ENCODE measurements around the gene TNIP1. TPM values are rescaled to one million over a fixed set of nuclear protein-coding genes. Genes with fewer than 3 reads are reported as not detected.

TNIP1 gene
- total and polyA plus RNA-seq, 5 donors from 2014 or later, result 46.9 to 259 (median 61.4) TPM

GRCh38 chr5:151068433-151069197 lies 12.2 kb downstream of the TNIP1 start:
- no peaks in the 10 kb centered on the region for H3K9me3 Mint-ChIP-seq
- DNase-seq, result peak in 1 of 3 donors; percentile 55
- Histone ChIP-seq H3K4me3 (ENCODE audit: low read depth, low read length) (peak overlapping the region; percentile 32), H3K27me3 (ENCODE audit: control insufficient read depth, insufficient read depth, low read length) (no peaks in the 10 kb centered on the region), H3K27ac (ENCODE audit: insufficient read depth, low read length, poor library complexity, severe bottlenecking) (peak overlapping the region; percentile 52), H3K36me3 (ENCODE audit: control insufficient read depth, insufficient read depth, low read length) (peaks cover 52% of the 10 kb centered on the region), H3K9me3 (ENCODE audit: control insufficient read depth in 2 of 2, low read length in 2 of 2) (no peaks in the 10 kb centered on the region), H3K4me1 (ENCODE audit: control insufficient read depth, insufficient read depth, low read length, poor library complexity, severe bottlenecking) (peaks cover 80% of the 10 kb centered on the region)
- H3K4me3 Mint-ChIP-seq, result peak overlapping the region; percentile 29 to 81 (median 71)
- H3K36me3 Mint-ChIP-seq, result peaks cover 29% of the 10 kb centered on the region
- peak overlapping the region; percentile 76 to 91 (median 83) for H3K27ac Mint-ChIP-seq
- ATAC-seq (ENCODE audit: low read depth in 2 of 2), result peak; percentile 48 to 66
- H3K4me1 Mint-ChIP-seq, result peaks cover 18 to 91% (median 63%) of the 10 kb centered on the region in 4 donors
- no peaks in the 10 kb centered on the region for H3K27me3 Mint-ChIP-seq

- peaks cover 55% of the 10 kb centered on the region for H3K36me3 ChIP-seq (ENCODE audit: control insufficient read depth, insufficient read depth, low read length)
- Mint-ChIP-seq H3K9me3 (no peaks in the 10 kb centered on the region), H3K4me3 (peak overlapping the region; percentile 29 to 81 (median 71)), H3K4me1 (peaks cover 13 to 88% (median 62%) of the 10 kb centered on the region in 4 donors), H3K27ac (peak overlapping the region; percentile 14 to 91 (median 83)), H3K36me3 (peaks cover 28% of the 10 kb centered on the region), H3K27me3 (no peaks in the 10 kb centered on the region)
- no peak for DNase-seq
- peak overlapping the region; percentile 52 for H3K27ac ChIP-seq (ENCODE audit: insufficient read depth, low read length, poor library complexity, severe bottlenecking)
- no peaks in the 10 kb centered on the region for H3K9me3 ChIP-seq (ENCODE audit: control insufficient read depth in 2 of 2, low read length in 2 of 2)
- peak overlapping the region; percentile 32 for H3K4me3 ChIP-seq (ENCODE audit: low read depth, low read length)
- H3K4me1 ChIP-seq (ENCODE audit: control insufficient read depth, insufficient read depth, low read length, poor library complexity, severe bottlenecking), result peaks cover 79% of the 10 kb centered on the region
- ATAC-seq (ENCODE audit: low read depth in 2 of 2), result no peak
- no peaks in the 10 kb centered on the region for H3K27me3 ChIP-seq (ENCODE audit: control insufficient read depth, insufficient read depth, low read length)
Observed at GRCh38 chr5:151067632-151068432, 13.0 kb downstream of the TNIP1 start.

GRCh38 chr5:151066920-151067319 lies 13.9 kb downstream of the TNIP1 start:
- no peaks in the 10 kb centered on the region for H3K9me3 Mint-ChIP-seq
- H3K9me3 ChIP-seq (ENCODE audit: control insufficient read depth in 2 of 2, low read length in 2 of 2), result no peaks in the 10 kb centered on the region
- H3K4me1 ChIP-seq (ENCODE audit: control insufficient read depth, insufficient read depth, low read length, poor library complexity, severe bottlenecking), result peaks cover 70% of the 10 kb centered on the region
- DNase-seq, result no peak
- H3K27ac ChIP-seq (ENCODE audit: insufficient read depth, low read length, poor library complexity, severe bottlenecking), result peak overlapping the region; percentile 52
- H3K27me3 Mint-ChIP-seq, result no peaks in the 10 kb centered on the region
- H3K4me3 Mint-ChIP-seq, result peak overlapping the region in 3 of 4 donors; percentile 23 to 79 (median 77)
- H3K4me1 Mint-ChIP-seq, result peaks cover 13 to 81% (median 54%) of the 10 kb centered on the region in 4 donors
- H3K36me3 ChIP-seq (ENCODE audit: control insufficient read depth, insufficient read depth, low read length), result peaks cover 64% of the 10 kb centered on the region
- H3K27ac Mint-ChIP-seq, result peak overlapping the region; percentile 83 to 91 (median 89)
- H3K27me3 ChIP-seq (ENCODE audit: control insufficient read depth, insufficient read depth, low read length), result no peaks in the 10 kb centered on the region
- H3K36me3 Mint-ChIP-seq, result peaks cover 20% of the 10 kb centered on the region
- ATAC-seq (ENCODE audit: low read depth in 2 of 2), result no peak
- no peak overlapping the region for H3K4me3 ChIP-seq (ENCODE audit: low read depth, low read length)

- Histone ChIP-seq H3K36me3 (ENCODE audit: control insufficient read depth, insufficient read depth, low read length) (peaks cover 72% of the 10 kb centered on the region), H3K27ac (ENCODE audit: insufficient read depth, low read length, poor library complexity, severe bottlenecking) (peak overlapping the region; percentile 48), H3K9me3 (ENCODE audit: control insufficient read depth in 2 of 2, low read length in 2 of 2) (no peaks in the 10 kb centered on the region), H3K4me3 (ENCODE audit: low read depth, low read length) (no peak overlapping the region), H3K4me1 (ENCODE audit: control insufficient read depth, insufficient read depth, low read length, poor library complexity, severe bottlenecking) (peaks cover 66% of the 10 kb centered on the region), H3K27me3 (ENCODE audit: control insufficient read depth, insufficient read depth, low read length) (no peaks in the 10 kb centered on the region)
- Mint-ChIP-seq H3K4me3 (peak overlapping the region in 1 of 4 donors; percentile 79), H3K27me3 (no peaks in the 10 kb centered on the region), H3K27ac (peak overlapping the region in 2 of 3 donors; percentile 79 to 91), H3K36me3 (peaks cover 25% of the 10 kb centered on the region), H3K4me1 (peaks cover 11 to 81% (median 51%) of the 10 kb centered on the region in 4 donors), H3K9me3 (no peaks in the 10 kb centered on the region)
- DNase-seq (no peak), ATAC-seq (ENCODE audit: low read depth in 2 of 2) (no peak)
Observed at GRCh38 chr5:151065609-151066008, 15.2 kb downstream of the TNIP1 start.

- no peaks in the 10 kb centered on the region for H3K27me3 ChIP-seq (ENCODE audit: control insufficient read depth, insufficient read depth, low read length)
- peaks cover 74% of the 10 kb centered on the region for H3K36me3 ChIP-seq (ENCODE audit: control insufficient read depth, insufficient read depth, low read length)
- Mint-ChIP-seq H3K27me3 (no peaks in the 10 kb centered on the region), H3K9me3 (no peaks in the 10 kb centered on the region), H3K36me3 (peaks cover 22% of the 10 kb centered on the region), H3K4me3 (peak overlapping the region in 1 of 4 donors; percentile 79), H3K27ac (peak overlapping the region in 1 of 3 donors; percentile 91), H3K4me1 (peaks cover 6 to 81% (median 49%) of the 10 kb centered on the region in 4 donors)
- peak overlapping the region; percentile 48 for H3K27ac ChIP-seq (ENCODE audit: insufficient read depth, low read length, poor library complexity, severe bottlenecking)
- peaks cover 66% of the 10 kb centered on the region for H3K4me1 ChIP-seq (ENCODE audit: control insufficient read depth, insufficient read depth, low read length, poor library complexity, severe bottlenecking)
- ATAC-seq (ENCODE audit: low read depth in 2 of 2) (no peak), DNase-seq (no peak)
- no peak overlapping the region for H3K4me3 ChIP-seq (ENCODE audit: low read depth, low read length)
- no peaks in the 10 kb centered on the region for H3K9me3 ChIP-seq (ENCODE audit: control insufficient read depth in 2 of 2, low read length in 2 of 2)
Observed at GRCh38 chr5:151064916-151065499, 15.8 kb downstream of the TNIP1 start.

GRCh38 chr5:151063142-151063989 lies 17.5 kb downstream of the TNIP1 start:
- H3K27ac Mint-ChIP-seq, result peak overlapping the region in 1 of 3 donors; percentile 69
- DNase-seq (no peak), ATAC-seq (ENCODE audit: low read depth in 2 of 2) (no peak)
- no peaks in the 10 kb centered on the region for H3K27me3 ChIP-seq (ENCODE audit: control insufficient read depth, insufficient read depth, low read length)
- H3K4me1 ChIP-seq (ENCODE audit: control insufficient read depth, insufficient read depth, low read length, poor library complexity, severe bottlenecking), result peaks cover 56% of the 10 kb centered on the region
- H3K9me3 Mint-ChIP-seq, result peaks cover 0 to 2% (median 0%) of the 10 kb centered on the region in 7 donors
- H3K27ac ChIP-seq (ENCODE audit: insufficient read depth, low read length, poor library complexity, severe bottlenecking), result peak overlapping the region; percentile 16
- H3K36me3 Mint-ChIP-seq, result peaks cover 27% of the 10 kb centered on the region
- H3K4me1 Mint-ChIP-seq, result peaks cover 15 to 76% (median 45%) of the 10 kb centered on the region in 4 donors
- H3K9me3 ChIP-seq (ENCODE audit: control insufficient read depth in 2 of 2, low read length in 2 of 2), result no peaks in the 10 kb centered on the region
- no peak overlapping the region for H3K4me3 ChIP-seq (ENCODE audit: low read depth, low read length)
- H3K36me3 ChIP-seq (ENCODE audit: control insufficient read depth, insufficient read depth, low read length), result peaks cover 79% of the 10 kb centered on the region
- H3K27me3 Mint-ChIP-seq, result peaks cover 5% of the 10 kb centered on the region
- H3K4me3 Mint-ChIP-seq, result peak overlapping the region in 2 of 4 donors; percentile 9 to 34

All from CD4-positive, CD25-positive, alpha-beta regulatory T cell (primary cell).